Tibial nerve (tissue), 4 donors: ENCODE measurements around the gene CMC4. TPM values are rescaled to one million over a fixed set of nuclear protein-coding genes. Genes with fewer than 3 reads are reported as not detected.

Experiments used
- DNase-seq, 2 donors: peaks; one replicate each; pipeline ENCODE4 v3.0.0-alpha.2; 2019; ENCODE audit warnings: low spot score in 2 of 2
- H3K27ac ChIP-seq, 4 donors: fragments of 200-600 bp; sonication (generic) in 3 of 4; one replicate each; pipeline ENCODE4 v1.5.1; 2017 to 2019; ENCODE audit warnings: mild to moderate bottlenecking in 1 of 4
- H3K27me3 ChIP-seq, 2 donors: fragments of 200-600 bp; sonication (generic) in 1 of 2; one replicate each; pipeline versions ENCODE4 v1.5.1 to v1.6.0; 2017 to 2019
- H3K36me3 ChIP-seq, 3 donors: fragments of 200-600 bp; sonication (generic); one replicate each; pipeline ENCODE4 v1.5.1; 2018 to 2019
- H3K4me1 ChIP-seq, 4 donors: fragments of 200-600 bp; sonication (generic) in 3 of 4; one replicate each; pipeline ENCODE4 v1.5.1; 2017 to 2019
- H3K4me3 ChIP-seq, 4 donors: fragments of 200-600 bp; sonication (generic) in 3 of 4; one replicate each; pipeline ENCODE4 v1.5.1; 2017 to 2019; ENCODE audit warnings: mild to moderate bottlenecking in 1 of 4, moderate library complexity in 1 of 4
- H3K9me3 ChIP-seq, 4 donors: fragments of 200-600 bp; sonication (generic) in 3 of 4; one replicate each; pipeline ENCODE4 v1.5.1; 2017 to 2019
- CTCF ChIP-seq, 5 experiments: fragments of 200-600 bp in 3 of 5; fragments of 450-650 bp in 2 of 5; sonication (generic) in 3 of 5; IDR thresholded peaks; one replicate each; pipeline ENCODE4 v1.5.1; 2016 to 2019; ENCODE audit warnings: antibody characterized with exemption in 5 of 5, mild to moderate bottlenecking in 3 of 5, moderate library complexity in 2 of 5
- EP300 ChIP-seq, 2 donors: sonication (generic); formaldehyde crosslinking; IDR thresholded peaks; one replicate each; pipeline ENCODE4 v1.6.1; 2017; ENCODE audit warnings: antibody characterized with exemption in 2 of 2, mild to moderate bottlenecking in 1 of 2
- POLR2A ChIP-seq, 2 donors: fragments of 450-650 bp; IDR thresholded peaks; one replicate each; pipeline ENCODE4 v1.6.1; 2017; ENCODE audit warnings: antibody characterized with exemption in 2 of 2, mild to moderate bottlenecking in 2 of 2, moderate library complexity in 2 of 2
- WGBS, 2 donors: methylation state at CpG; one replicate each; pipeline ENCODE4 v1.1.5; 2018; 5-methylcytosine and 5-hydroxymethylcytosine counted together
- total RNA-seq, 4 donors: library from RNA; depleted of rRNA; stranded (reverse); fragments of >200 nt; gene quantifications; one replicate each; pipeline ENCODE4 v1.1.0, GENCODE V29; 2016

Gene CMC4
- total RNA-seq, 4 donors from 2014 or later, result 22.2 to 27.0 (median 23.7) TPM

GRCh38 chrX:155071694-155072280 is 851 bp upstream of the CMC4 start:
- Histone ChIP-seq H3K36me3 (no peaks in the 10 kb centered on the region), H3K9me3 (no peaks in the 10 kb centered on the region), H3K27ac (peak overlapping the region; percentile 71 to 92 (median 84)), H3K4me1 (peaks cover 0 to 30% (median 4%) of the 10 kb centered on the region in 4 donors), H3K27me3 (no peaks in the 10 kb centered on the region), H3K4me3 (peak overlapping the region; percentile 53 to 72 (median 59))
- peak in 1 of 2 donors; percentile 5 for DNase-seq
- TF ChIP-seq EP300 (IDR thresholded peaks at IDR 0.05) (no peak), CTCF (IDR thresholded peaks at IDR 0.05) (no peak), POLR2A (IDR thresholded peaks at IDR 0.05) (no peak)
- 1 to 43% methylated on average over 20 to 25 of the region's 25 CpGs for WGBS, 2 donors

- peaks cover 0 to 30% (median 4%) of the 10 kb centered on the region in 4 donors for H3K4me1 ChIP-seq
- no peaks in the 10 kb centered on the region for H3K36me3 ChIP-seq
- peak overlapping the region; percentile 48 to 72 (median 54) for H3K4me3 ChIP-seq
- peak overlapping the region; percentile 77 to 92 (median 86) for H3K27ac ChIP-seq
- no peaks in the 10 kb centered on the region for H3K9me3 ChIP-seq
- TF ChIP-seq POLR2A (IDR thresholded peaks at IDR 0.05), result no peak
- TF ChIP-seq EP300 (IDR thresholded peaks at IDR 0.05), result no peak
- TF ChIP-seq CTCF (IDR thresholded peaks at IDR 0.05), result no peak
- H3K27me3 ChIP-seq, result no peaks in the 10 kb centered on the region
- WGBS, 2 donors, result 0 to 48% methylated on average over 16 of the region's 16 CpGs
- DNase-seq, result peak in 1 of 2 donors; percentile 6
These were observed 317 bp downstream of the CMC4 start for GRCh38 chrX:155070663-155070974.

GRCh38 chrX:155070038-155070437 is 898 bp downstream of the CMC4 start:
- Histone ChIP-seq H3K9me3 (no peaks in the 10 kb centered on the region), H3K27ac (peak overlapping the region in 3 of 4 donors; percentile 83 to 92 (median 90)), H3K4me1 (peaks cover 0 to 30% (median 4%) of the 10 kb centered on the region in 4 donors), H3K36me3 (no peaks in the 10 kb centered on the region), H3K27me3 (no peaks in the 10 kb centered on the region), H3K4me3 (peak overlapping the region; percentile 48 to 72 (median 54))
- 10 to 53% methylated on average over 12 of the region's 12 CpGs for WGBS, 2 donors
- DNase-seq, result no peak
- no peak for TF ChIP-seq CTCF (IDR thresholded peaks at IDR 0.05)
- no peak for TF ChIP-seq POLR2A (IDR thresholded peaks at IDR 0.05)
- TF ChIP-seq EP300 (IDR thresholded peaks at IDR 0.05), result no peak

- no peaks in the 10 kb centered on the region for H3K27me3 ChIP-seq
- H3K4me3 ChIP-seq, result no peak overlapping the region
- H3K27ac ChIP-seq, result no peak overlapping the region
- WGBS, 2 donors, result 80 to 100% methylated on average over 1 of the region's 1 CpG
- no peak for DNase-seq
- TF ChIP-seq EP300 (IDR thresholded peaks at IDR 0.05) (no peak), POLR2A (IDR thresholded peaks at IDR 0.05) (no peak), CTCF (IDR thresholded peaks at IDR 0.05) (no peak)
- no peaks in the 10 kb centered on the region for H3K9me3 ChIP-seq
- H3K36me3 ChIP-seq, result no peaks in the 10 kb centered on the region
- peaks cover 0 to 30% (median 4%) of the 10 kb centered on the region in 4 donors for H3K4me1 ChIP-seq
These were observed 1.5 kb downstream of the CMC4 start for GRCh38 chrX:155069414-155069813.

- TF ChIP-seq POLR2A (IDR thresholded peaks at IDR 0.05) (no peak), EP300 (IDR thresholded peaks at IDR 0.05) (no peak), CTCF (IDR thresholded peaks at IDR 0.05) (no peak)
- Histone ChIP-seq H3K36me3 (no peaks in the 10 kb centered on the region), H3K27ac (peak overlapping the region in 1 of 4 donors; percentile 28), H3K4me3 (no peak overlapping the region), H3K4me1 (peaks cover 0 to 30% (median 3%) of the 10 kb centered on the region in 4 donors), H3K27me3 (no peaks in the 10 kb centered on the region), H3K9me3 (no peaks in the 10 kb centered on the region)
- WGBS, 2 donors, result 33 to 57% methylated on average over 1 of the region's 1 CpG
- no peak for DNase-seq
These were observed 2.8 kb downstream of the CMC4 start for GRCh38 chrX:155068165-155068564.
